ENCODE data around the gene ABHD4.

GRCh38 chr14:22623047-22623446 is 24.9 kb downstream of the ABHD4 start:
- TF ChIP-seq CTCF (IDR thresholded peaks at IDR 0.05 in 4 of 5, conservative IDR thresholded peaks at IDR 0.05 in 1 of 5), result no peak
- TF ChIP-seq POLR2A (IDR thresholded peaks at IDR 0.05), result no peak
